NCI-H748 treated with DMSO at 0.1 percent for 48 hours (cell line): ENCODE measurements around the gene SPG7.

ENCODE experiments used
- DNase-seq: peaks from one replicate; lab custom pipeline; 2025; lab: John Stamatoyannopoulos, UW

Gene SPG7

GRCh38 chr16:89547291-89547690 is 39.1 kb downstream of the SPG7 start:
- no peak for DNase-seq

GRCh38 chr16:89547860-89548259 is 39.7 kb downstream of the SPG7 start:
- no peak for DNase-seq

GRCh38 chr16:89548344-89549006 is 40.3 kb downstream of the SPG7 start:
- DNase-seq, result no peak

GRCh38 chr16:89549007-89549700 is 41.0 kb downstream of the SPG7 start:
- no peak for DNase-seq

- no peak for DNase-seq
Measured at GRCh38 chr16:89550421-89551007, 42.3 kb downstream of the SPG7 start.

- no peak for DNase-seq
Measured at GRCh38 chr16:89552329-89552728, 44.1 kb downstream of the SPG7 start.

GRCh38 chr16:89552913-89553312 is 44.7 kb downstream of the SPG7 start:
- no peak for DNase-seq

- DNase-seq, result no peak
Measured at GRCh38 chr16:89553733-89554132, 45.5 kb downstream of the SPG7 start.

GRCh38 chr16:89554343-89554742 is 46.1 kb downstream of the SPG7 start:
- no peak for DNase-seq

- DNase-seq, result no peak
Measured at GRCh38 chr16:89555265-89555664, 47.1 kb downstream of the SPG7 start.

- no peak for DNase-seq
Measured at GRCh38 chr16:89555780-89556179, 47.6 kb downstream of the SPG7 start.

- DNase-seq, result no peak
Measured at GRCh38 chr16:89556750-89557689, 48.8 kb downstream of the SPG7 start.

- no peak for DNase-seq
Measured at GRCh38 chr16:89557690-89558490, 49.7 kb downstream of the SPG7 start.

GRCh38 chr16:89560378-89561141 is 52.4 kb downstream of the SPG7 start, which contains the start of gene RPL13:
Gene RPL13 (plus strand): TSS chr16:89560682. CDS start chr16:89560960, 278 bp downstream.
- peak; percentile 69 for DNase-seq

GRCh38 chr16:89561142-89561883 is 53.1 kb downstream of the SPG7 start:
- no peak for DNase-seq

- no peak for DNase-seq
Measured at GRCh38 chr16:89561884-89562599, 53.8 kb downstream of the SPG7 start.

GRCh38 chr16:89562939-89563338 is 54.7 kb downstream of the SPG7 start:
- DNase-seq, result no peak

- DNase-seq, result no peak
Measured at GRCh38 chr16:89563639-89564392, 55.6 kb downstream of the SPG7 start.
